ENCODE data around the gene TBX1. TPM values are rescaled to one million over a fixed set of nuclear protein-coding genes. Genes with fewer than 3 reads are reported as not detected.

TBX1 gene
- total RNA-seq, 5 donors from 2014 or later (not counting 1 experiment from before 2014, with no cell fraction given), result 0.20 TPM; not detected in 4

GRCh38 chr22:19793161-19793560, 32.6 kb downstream of the TBX1 start:
- CTCF ChIA-PET, result no interaction called here
- Histone ChIP-seq H3K4me3 (ENCODE audit: control insufficient read depth in 1 of 2, extremely low read depth in 1 of 2, low read length in 1 of 2) (no peak overlapping the region), H3K4me1 (ENCODE audit: control insufficient read depth in 1 of 2, extremely low read depth in 1 of 2, insufficient read depth in 2 of 2, low read length in 2 of 2) (peaks cover 3 to 5% of the 10 kb centered on the region in 2 experiments), H3K27ac (ENCODE audit: low read length) (no peak overlapping the region), H3K9me3 (no peaks in the 10 kb centered on the region), H3K27me3 (replicated peaks in 1 of 2; ENCODE audit: control insufficient read depth in 2 of 2, extremely low read depth in 1 of 2, insufficient read depth in 2 of 2, low read length in 1 of 2) (no peaks in the 10 kb centered on the region), H3K36me3 (ENCODE audit: control insufficient read depth in 2 of 2, extremely low read depth in 1 of 2, insufficient read depth in 1 of 2, low read length in 1 of 2) (peaks cover 0 to 10% of the 10 kb centered on the region in 2 donors)
- POLR2A ChIA-PET, result no interaction called here
- H3K36me3 Mint-ChIP-seq, result peaks cover 59% of the 10 kb centered on the region
- peaks cover 13 to 14% (median 13%) of the 10 kb centered on the region in 3 donors for H3K9me3 Mint-ChIP-seq
- H3K4me3 Mint-ChIP-seq, result no peak overlapping the region
- WGBS (ENCODE audit: insufficient coverage), result no CpG with 5 or more reads among the region's 2 CpGs
- DNase-seq (no peak), ATAC-seq (replicated peaks in 1 of 4) (no peak)
- H3K27ac Mint-ChIP-seq, result no peak overlapping the region
- H3K4me1 Mint-ChIP-seq, result peaks cover 3 to 28% (median 8%) of the 10 kb centered on the region in 3 donors
- no peaks in the 10 kb centered on the region for H3K27me3 Mint-ChIP-seq

- ChIA-PET CTCF (no interaction called here), POLR2A (no interaction called here)
- peaks cover 13 to 14% (median 13%) of the 10 kb centered on the region in 3 donors for H3K9me3 Mint-ChIP-seq
- WGBS (ENCODE audit: insufficient coverage), result 88% methylated on average over 1 of the region's 2 CpGs
- no peak overlapping the region for H3K27ac Mint-ChIP-seq
- DNase-seq (no peak), ATAC-seq (replicated peaks in 1 of 4) (no peak)
- no peak overlapping the region for H3K27ac ChIP-seq (ENCODE audit: low read length)
- no peak overlapping the region for H3K4me3 ChIP-seq (ENCODE audit: control insufficient read depth in 1 of 2, extremely low read depth in 1 of 2, low read length in 1 of 2)
- H3K4me1 Mint-ChIP-seq, result peaks cover 3 to 28% (median 8%) of the 10 kb centered on the region in 3 donors
- H3K9me3 ChIP-seq, result no peaks in the 10 kb centered on the region
- H3K27me3 ChIP-seq (replicated peaks in 1 of 2; ENCODE audit: control insufficient read depth in 2 of 2, extremely low read depth in 1 of 2, insufficient read depth in 2 of 2, low read length in 1 of 2), result no peaks in the 10 kb centered on the region
- H3K36me3 ChIP-seq (ENCODE audit: control insufficient read depth in 2 of 2, extremely low read depth in 1 of 2, insufficient read depth in 1 of 2, low read length in 1 of 2), result peaks cover 0 to 10% of the 10 kb centered on the region in 2 donors
- H3K36me3 Mint-ChIP-seq, result peaks cover 56% of the 10 kb centered on the region
- peaks cover 3 to 5% of the 10 kb centered on the region in 2 experiments for H3K4me1 ChIP-seq (ENCODE audit: control insufficient read depth in 1 of 2, extremely low read depth in 1 of 2, insufficient read depth in 2 of 2, low read length in 2 of 2)
- no peaks in the 10 kb centered on the region for H3K27me3 Mint-ChIP-seq
- H3K4me3 Mint-ChIP-seq, result no peak overlapping the region
Observed at GRCh38 chr22:19793661-19794310, 33.2 kb downstream of the TBX1 start.

- 84% methylated on average over 4 of the region's 6 CpGs for WGBS (ENCODE audit: insufficient coverage)
- peak overlapping the region in 1 of 3 donors; percentile 24 for H3K4me3 Mint-ChIP-seq
- H3K27me3 Mint-ChIP-seq, result no peaks in the 10 kb centered on the region
- no peak overlapping the region for H3K27ac Mint-ChIP-seq
- Histone ChIP-seq H3K4me1 (ENCODE audit: control insufficient read depth in 1 of 2, extremely low read depth in 1 of 2, insufficient read depth in 2 of 2, low read length in 2 of 2) (peaks cover 3 to 5% of the 10 kb centered on the region in 2 experiments), H3K9me3 (no peaks in the 10 kb centered on the region), H3K4me3 (ENCODE audit: control insufficient read depth in 1 of 2, extremely low read depth in 1 of 2, low read length in 1 of 2) (no peak overlapping the region), H3K27ac (ENCODE audit: low read length) (no peak overlapping the region), H3K27me3 (replicated peaks in 1 of 2; ENCODE audit: control insufficient read depth in 2 of 2, extremely low read depth in 1 of 2, insufficient read depth in 2 of 2, low read length in 1 of 2) (no peaks in the 10 kb centered on the region), H3K36me3 (ENCODE audit: control insufficient read depth in 2 of 2, extremely low read depth in 1 of 2, insufficient read depth in 1 of 2, low read length in 1 of 2) (peaks cover 0 to 21% of the 10 kb centered on the region in 2 donors)
- peaks cover 50% of the 10 kb centered on the region for H3K36me3 Mint-ChIP-seq
- ChIA-PET CTCF (no interaction called here), POLR2A (no interaction called here)
- DNase-seq (no peak), ATAC-seq (replicated peaks in 1 of 4) (no peak)
- H3K9me3 Mint-ChIP-seq, result peaks cover 13 to 14% (median 13%) of the 10 kb centered on the region in 3 donors
- H3K4me1 Mint-ChIP-seq, result peaks cover 3 to 28% (median 8%) of the 10 kb centered on the region in 3 donors
Observed at GRCh38 chr22:19795617-19796008, 35.0 kb downstream of the TBX1 start.

GRCh38 chr22:19796160-19796559, 35.6 kb downstream of the TBX1 start:
- no peak for DNase-seq
- ChIA-PET CTCF (no interaction called here), POLR2A (no interaction called here)
- Histone ChIP-seq H3K4me1 (ENCODE audit: control insufficient read depth in 1 of 2, extremely low read depth in 1 of 2, insufficient read depth in 2 of 2, low read length in 2 of 2) (peaks cover 3 to 5% of the 10 kb centered on the region in 2 experiments), H3K9me3 (no peaks in the 10 kb centered on the region), H3K27me3 (replicated peaks in 1 of 2; ENCODE audit: control insufficient read depth in 2 of 2, extremely low read depth in 1 of 2, insufficient read depth in 2 of 2, low read length in 1 of 2) (no peaks in the 10 kb centered on the region), H3K36me3 (ENCODE audit: control insufficient read depth in 2 of 2, extremely low read depth in 1 of 2, insufficient read depth in 1 of 2, low read length in 1 of 2) (peaks cover 1 to 22% of the 10 kb centered on the region in 2 donors), H3K4me3 (ENCODE audit: control insufficient read depth in 1 of 2, extremely low read depth in 1 of 2, low read length in 1 of 2) (no peak overlapping the region), H3K27ac (ENCODE audit: low read length) (no peak overlapping the region)
- Mint-ChIP-seq H3K27ac (no peak overlapping the region), H3K9me3 (peaks cover 13 to 14% (median 13%) of the 10 kb centered on the region in 3 donors), H3K4me3 (no peak overlapping the region), H3K4me1 (peaks cover 3 to 28% (median 8%) of the 10 kb centered on the region in 3 donors), H3K36me3 (peaks cover 46% of the 10 kb centered on the region), H3K27me3 (no peaks in the 10 kb centered on the region)
- WGBS (ENCODE audit: insufficient coverage), result 100% methylated on average over 1 of the region's 7 CpGs
- no peak for ATAC-seq (replicated peaks in 1 of 4)

- Histone ChIP-seq H3K9me3 (no peaks in the 10 kb centered on the region), H3K4me3 (ENCODE audit: control insufficient read depth in 1 of 2, extremely low read depth in 1 of 2, low read length in 1 of 2) (no peak overlapping the region), H3K27ac (ENCODE audit: low read length) (no peak overlapping the region), H3K36me3 (ENCODE audit: control insufficient read depth in 2 of 2, extremely low read depth in 1 of 2, insufficient read depth in 1 of 2, low read length in 1 of 2) (peaks cover 2 to 22% of the 10 kb centered on the region in 2 donors), H3K27me3 (replicated peaks in 1 of 2; ENCODE audit: control insufficient read depth in 2 of 2, extremely low read depth in 1 of 2, insufficient read depth in 2 of 2, low read length in 1 of 2) (no peaks in the 10 kb centered on the region), H3K4me1 (ENCODE audit: control insufficient read depth in 1 of 2, extremely low read depth in 1 of 2, insufficient read depth in 2 of 2, low read length in 2 of 2) (peaks cover 3 to 5% of the 10 kb centered on the region in 2 experiments)
- Mint-ChIP-seq H3K27me3 (no peaks in the 10 kb centered on the region), H3K27ac (no peak overlapping the region), H3K4me1 (peaks cover 3 to 28% (median 8%) of the 10 kb centered on the region in 3 donors), H3K9me3 (peaks cover 8 to 13% (median 9%) of the 10 kb centered on the region in 3 donors), H3K4me3 (no peak overlapping the region), H3K36me3 (peaks cover 43% of the 10 kb centered on the region)
- ChIA-PET POLR2A (no interaction called here), CTCF (no interaction called here)
- no peak for ATAC-seq (replicated peaks in 1 of 4)
- WGBS (ENCODE audit: insufficient coverage), result 81% methylated on average over 14 of the region's 24 CpGs
- no peak for DNase-seq
Observed at GRCh38 chr22:19797086-19798002, 36.8 kb downstream of the TBX1 start.

GRCh38 chr22:19798003-19798665, 37.6 kb downstream of the TBX1 start:
- Mint-ChIP-seq H3K27ac (no peak overlapping the region), H3K4me3 (no peak overlapping the region), H3K27me3 (no peaks in the 10 kb centered on the region), H3K36me3 (peaks cover 45% of the 10 kb centered on the region), H3K4me1 (peaks cover 3 to 28% (median 8%) of the 10 kb centered on the region in 3 donors), H3K9me3 (peaks cover 3 to 11% (median 7%) of the 10 kb centered on the region in 3 donors)
- Histone ChIP-seq H3K9me3 (no peaks in the 10 kb centered on the region), H3K36me3 (ENCODE audit: control insufficient read depth in 2 of 2, extremely low read depth in 1 of 2, insufficient read depth in 1 of 2, low read length in 1 of 2) (peaks cover 9 to 22% of the 10 kb centered on the region in 2 donors), H3K4me3 (ENCODE audit: control insufficient read depth in 1 of 2, extremely low read depth in 1 of 2, low read length in 1 of 2) (no peak overlapping the region), H3K4me1 (ENCODE audit: control insufficient read depth in 1 of 2, extremely low read depth in 1 of 2, insufficient read depth in 2 of 2, low read length in 2 of 2) (peaks cover 3 to 5% of the 10 kb centered on the region in 2 experiments), H3K27me3 (replicated peaks in 1 of 2; ENCODE audit: control insufficient read depth in 2 of 2, extremely low read depth in 1 of 2, insufficient read depth in 2 of 2, low read length in 1 of 2) (no peaks in the 10 kb centered on the region), H3K27ac (ENCODE audit: low read length) (no peak overlapping the region)
- ATAC-seq (replicated peaks in 1 of 4) (no peak), DNase-seq (no peak)
- POLR2A ChIA-PET, result interaction anchor here in 1 of 2 donors (0.6 kb wide), 1 partner anchor 460 kb away, joined by 3 read pairs; no protein-coding TSS in a partner anchor
- CTCF ChIA-PET, result no interaction called here
- WGBS (ENCODE audit: insufficient coverage), result 93% methylated on average over 16 of the region's 19 CpGs
